GM19395 (cell line): ENCODE measurements around the gene BNIP1.

ENCODE experiments used
- ATAC-seq: cut with Tn5 transposase; IDR thresholded peaks from one replicate; pipeline ENCODE4 v1.9.1; 2021; ENCODE audit warnings: mild to moderate bottlenecking, moderate library complexity; ENCODE audit not compliant: unreplicated experiment

The BNIP1 gene

GRCh38 chr5:173210877-173211276 is 66.5 kb downstream of the BNIP1 start:
- ATAC-seq = no peak

- ATAC-seq = no peak
These were observed 67.0 kb downstream of the BNIP1 start for GRCh38 chr5:173211284-173211683.

GRCh38 chr5:173213236-173213933 is 69.1 kb downstream of the BNIP1 start:
- ATAC-seq = no peak
